Neural cell (in vitro differentiated cells): Measurements from ENCODE around the gene SPATA3. TPM values are rescaled to one million over a fixed set of nuclear protein-coding genes. Genes with fewer than 3 reads are reported as not detected.

Source experiments
- H2AFZ ChIP-seq: fragments of 200-600, 300-800 bp; sonication (generic), shearing (Covaris generic); 2 replicates; pipeline ENCODE4 v1.6.0; 2014; ENCODE audit warnings: low read depth, mild to moderate bottlenecking, antibody characterized with exemption, low read length, moderate library complexity
- H3F3A ChIP-seq: fragments of 200-600 bp; shearing (Covaris generic); 2 replicates; pipeline ENCODE4 v1.6.1; 2016; ENCODE audit warnings: mild to moderate bottlenecking, moderate library complexity, mixed read lengths, antibody characterized with exemption, low read length; ENCODE audit not compliant: insufficient read depth, poor library complexity, severe bottlenecking
- H3K27ac ChIP-seq: fragments of 200-600, 300-800 bp; sonication (generic), shearing (Covaris generic); 2 replicates; pipeline ENCODE4 v1.5.1; 2014; ENCODE audit warnings: mild to moderate bottlenecking, low read length, moderate library complexity
- H3K27me3 ChIP-seq: fragments of 300-800, 200-600 bp; sonication (generic), shearing (Covaris generic); 2 replicates; pipeline ENCODE4 v1.6.0; 2014; ENCODE audit warnings: mild to moderate bottlenecking, low read depth, low read length, moderate library complexity; ENCODE audit not compliant: insufficient read depth
- H3K36me3 ChIP-seq: fragments of 300-800, 200-600 bp; sonication (generic), shearing (Covaris generic); 2 replicates; pipeline ENCODE4 v1.5.1; 2014; ENCODE audit warnings: mild to moderate bottlenecking, antibody characterized with exemption, low read length, moderate library complexity; ENCODE audit not compliant: insufficient read depth
- H3K4me2 ChIP-seq: fragments of 300-800, 200-600 bp; sonication (generic), shearing (Covaris generic); 2 replicates; pipeline ENCODE4 v1.6.0; 2014; ENCODE audit warnings: mild to moderate bottlenecking, low read length
- H3K4me3 ChIP-seq: fragments of 300-800, 200-600 bp; sonication (generic), shearing (Covaris generic); 2 replicates; pipeline ENCODE4 v1.5.1; 2014; ENCODE audit warnings: mild to moderate bottlenecking, low read length, moderate library complexity
- H3K79me2 ChIP-seq: fragments of 200-600 bp; shearing (Covaris generic); replicated peaks from 2 replicates; pipeline ENCODE4 v1.6.0; 2014; ENCODE audit warnings: mild to moderate bottlenecking, low read length, moderate library complexity; ENCODE audit not compliant: insufficient read depth
- H3K9ac ChIP-seq: fragments of 300-800, 200-600 bp; sonication (generic), shearing (Covaris generic); 2 replicates; pipeline ENCODE4 v1.6.1; 2016; ENCODE audit warnings: mild to moderate bottlenecking, low read length, mixed read lengths
- H3K9me2 ChIP-seq: fragments of 200-600 bp; shearing (Covaris generic); 2 replicates; pipeline ENCODE4 v1.6.1; 2016; ENCODE audit warnings: mild to moderate bottlenecking, low read length, mixed read lengths; ENCODE audit not compliant: insufficient read depth
- H3K9me3 ChIP-seq: fragments of 200-600, 300-800 bp; sonication (generic), shearing (Covaris generic); 2 replicates; pipeline ENCODE4 v1.6.1; 2016; ENCODE audit warnings: mild to moderate bottlenecking, mixed run types, low read length, moderate library complexity, mixed read lengths
- H4K20me1 ChIP-seq: fragments of 200-600 bp; shearing (Covaris generic); 2 replicates; pipeline ENCODE4 v1.6.1; 2016; ENCODE audit warnings: mild to moderate bottlenecking, mixed run types; ENCODE audit not compliant: insufficient read depth
- EP300 ChIP-seq: fragments of 450-650 bp; conservative IDR thresholded peaks from 2 replicates; pipeline ENCODE4 v1.6.1; 2014; ENCODE audit warnings: antibody characterized with exemption, mild to moderate bottlenecking, moderate library complexity; ENCODE audit not compliant: poor library complexity, severe bottlenecking
- EZH2 ChIP-seq: fragments of 200-600, 300-800 bp; shearing (Covaris generic), sonication (generic); IDR thresholded peaks from 2 replicates; pipeline ENCODE4 v1.6.1; 2014; ENCODE audit warnings: antibody characterized with exemption, low read length, borderline replicate concordance, mild to moderate bottlenecking; ENCODE audit not compliant: insufficient read depth, poor library complexity, severe bottlenecking
- MXI1 ChIP-seq: fragments of 450-650 bp; conservative IDR thresholded peaks from 2 replicates; pipeline ENCODE4 v1.6.1; 2014; ENCODE audit warnings: antibody characterized with exemption, mild to moderate bottlenecking; ENCODE audit not compliant: poor library complexity, severe bottlenecking
- POLR2AphosphoS5 ChIP-seq: IDR thresholded peaks from 2 replicates; pipeline ENCODE4 v1.6.1; 2012
- RAD21 ChIP-seq: fragments of 450-650 bp; conservative IDR thresholded peaks from 2 replicates; pipeline ENCODE4 v1.6.1; 2014; ENCODE audit warnings: antibody characterized with exemption, mild to moderate bottlenecking, moderate library complexity
- SMC3 ChIP-seq: fragments of 450-650 bp; conservative IDR thresholded peaks from 2 replicates; pipeline ENCODE4 v1.6.1; 2014; ENCODE audit warnings: antibody characterized with exemption, mild to moderate bottlenecking, moderate library complexity; ENCODE audit not compliant: poor library complexity
- TAF1 ChIP-seq: IDR thresholded peaks from 2 replicates; pipeline ENCODE4 v1.6.1; 2012; ENCODE audit warnings: low read depth
- polyA plus RNA-seq: library from polyadenylated mRNA; depleted of rRNA; stranded (reverse); fragments of >200 nt; gene quantifications from 2 replicates; pipeline ENCODE4 v1.2.3, GENCODE V29; 2014
- TF ChIP-seq, protein P1 (sequence below): IDR thresholded peaks from 2 replicates; pipeline ENCODE4 v1.6.1; 2012; ENCODE audit warnings: borderline replicate concordance
- TF ChIP-seq, protein P2 (sequence below): fragments of 450-650 bp; IDR thresholded peaks from 2 replicates; pipeline ENCODE4 v1.5.1; 2014; ENCODE audit warnings: antibody characterized with exemption, mild to moderate bottlenecking, moderate library complexity; ENCODE audit not compliant: poor library complexity, severe bottlenecking

Gene SPATA3
- polyA plus RNA-seq, 1 donor from 2014 or later, result not detected

DNA sequence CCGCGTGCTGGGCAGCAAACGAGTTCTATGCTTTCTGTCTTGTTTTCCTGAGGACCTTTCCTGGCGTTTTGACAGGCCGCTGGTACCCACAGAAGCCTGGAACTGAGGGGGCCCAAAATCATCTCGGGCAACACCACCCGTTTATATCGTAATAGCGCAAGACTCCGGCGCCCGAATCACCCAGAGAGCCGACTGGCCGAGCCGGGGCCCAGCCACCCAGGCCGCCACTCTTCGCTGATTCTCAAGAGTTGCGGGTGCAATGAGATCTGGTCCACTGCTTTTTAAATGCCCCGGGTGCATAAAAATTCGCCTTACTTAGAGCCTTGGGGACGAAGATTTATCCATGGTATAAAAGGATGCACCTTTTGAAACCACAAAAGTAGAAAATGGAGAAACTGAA, 6.2 kb upstream of the SPATA3 start:
- Histone ChIP-seq H3F3A (no peaks in the 10 kb centered on the region), H3K4me3 (no peak overlapping the region), H2AFZ (no peak overlapping the region), H3K27ac (no peak overlapping the region), H3K9me2 (no peaks in the 10 kb centered on the region), H3K9ac (no peak overlapping the region), H3K36me3 (no peaks in the 10 kb centered on the region), H3K27me3 (no peaks in the 10 kb centered on the region), H3K9me3 (no peaks in the 10 kb centered on the region), H3K4me2 (no peak overlapping the region), H3K79me2 (no peaks in the 10 kb centered on the region), H4K20me1 (no peaks in the 10 kb centered on the region)
- TF ChIP-seq, protein P1, sequence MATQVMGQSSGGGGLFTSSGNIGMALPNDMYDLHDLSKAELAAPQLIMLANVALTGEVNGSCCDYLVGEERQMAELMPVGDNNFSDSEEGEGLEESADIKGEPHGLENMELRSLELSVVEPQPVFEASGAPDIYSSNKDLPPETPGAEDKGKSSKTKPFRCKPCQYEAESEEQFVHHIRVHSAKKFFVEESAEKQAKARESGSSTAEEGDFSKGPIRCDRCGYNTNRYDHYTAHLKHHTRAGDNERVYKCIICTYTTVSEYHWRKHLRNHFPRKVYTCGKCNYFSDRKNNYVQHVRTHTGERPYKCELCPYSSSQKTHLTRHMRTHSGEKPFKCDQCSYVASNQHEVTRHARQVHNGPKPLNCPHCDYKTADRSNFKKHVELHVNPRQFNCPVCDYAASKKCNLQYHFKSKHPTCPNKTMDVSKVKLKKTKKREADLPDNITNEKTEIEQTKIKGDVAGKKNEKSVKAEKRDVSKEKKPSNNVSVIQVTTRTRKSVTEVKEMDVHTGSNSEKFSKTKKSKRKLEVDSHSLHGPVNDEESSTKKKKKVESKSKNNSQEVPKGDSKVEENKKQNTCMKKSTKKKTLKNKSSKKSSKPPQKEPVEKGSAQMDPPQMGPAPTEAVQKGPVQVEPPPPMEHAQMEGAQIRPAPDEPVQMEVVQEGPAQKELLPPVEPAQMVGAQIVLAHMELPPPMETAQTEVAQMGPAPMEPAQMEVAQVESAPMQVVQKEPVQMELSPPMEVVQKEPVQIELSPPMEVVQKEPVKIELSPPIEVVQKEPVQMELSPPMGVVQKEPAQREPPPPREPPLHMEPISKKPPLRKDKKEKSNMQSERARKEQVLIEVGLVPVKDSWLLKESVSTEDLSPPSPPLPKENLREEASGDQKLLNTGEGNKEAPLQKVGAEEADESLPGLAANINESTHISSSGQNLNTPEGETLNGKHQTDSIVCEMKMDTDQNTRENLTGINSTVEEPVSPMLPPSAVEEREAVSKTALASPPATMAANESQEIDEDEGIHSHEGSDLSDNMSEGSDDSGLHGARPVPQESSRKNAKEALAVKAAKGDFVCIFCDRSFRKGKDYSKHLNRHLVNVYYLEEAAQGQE, result no peak
- TF ChIP-seq EP300, result no peak

DNA sequence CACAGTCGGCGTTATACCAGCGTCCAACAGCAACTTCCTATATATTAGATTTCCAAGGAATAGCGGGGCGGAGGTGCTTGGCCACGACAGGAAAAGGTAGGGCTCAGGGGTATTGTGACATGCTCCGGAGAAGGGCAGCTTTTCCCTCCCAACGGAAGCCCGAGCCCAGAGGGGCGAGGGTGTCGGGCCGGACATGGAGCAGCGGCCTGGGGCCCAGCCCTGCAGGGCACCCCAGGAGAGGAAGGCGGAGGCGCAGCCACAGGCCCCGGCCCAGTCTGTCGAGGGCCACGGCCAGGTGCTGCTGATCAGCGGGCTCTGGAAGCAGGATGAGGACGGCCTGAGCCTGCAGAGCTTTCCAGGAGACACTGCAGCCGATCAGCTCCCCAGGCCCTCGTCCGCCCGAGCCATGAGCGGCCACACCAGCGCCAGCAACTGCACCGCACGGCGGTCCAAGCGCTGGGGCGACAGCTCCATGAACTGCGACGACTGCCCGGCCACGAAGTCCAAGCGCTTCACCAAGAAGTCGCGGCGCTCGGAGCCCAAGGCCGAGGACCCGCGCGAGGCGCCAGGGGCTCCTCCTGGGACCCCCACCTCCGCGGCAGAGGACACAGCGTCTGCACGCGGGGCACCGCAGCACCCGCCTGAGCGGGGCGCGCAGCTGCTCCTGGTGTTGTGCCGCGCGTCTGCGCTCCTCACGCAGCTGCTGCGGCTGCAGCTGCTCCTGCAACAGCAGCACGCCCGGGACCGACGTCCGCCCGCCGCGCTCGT, 5.6 kb upstream of the SPATA3 start:
- no peaks in the 10 kb centered on the region for H3K27me3 ChIP-seq
- H3K36me3 ChIP-seq, result no peaks in the 10 kb centered on the region
- no peaks in the 10 kb centered on the region for H3F3A ChIP-seq
- H3K9ac ChIP-seq, result no peak overlapping the region
- H4K20me1 ChIP-seq, result no peaks in the 10 kb centered on the region
- no peaks in the 10 kb centered on the region for H3K9me2 ChIP-seq
- no peak overlapping the region for H3K4me2 ChIP-seq
- H3K27ac ChIP-seq, result no peak overlapping the region
- TF ChIP-seq EZH2 (no peak), EP300 (no peak), TAF1 (no peak), MXI1 (no peak), RAD21 (no peak), SMC3 (no peak), POLR2AphosphoS5 (no peak)
- TF ChIP-seq, protein P1, result no peak
- TF ChIP-seq, protein P2, sequence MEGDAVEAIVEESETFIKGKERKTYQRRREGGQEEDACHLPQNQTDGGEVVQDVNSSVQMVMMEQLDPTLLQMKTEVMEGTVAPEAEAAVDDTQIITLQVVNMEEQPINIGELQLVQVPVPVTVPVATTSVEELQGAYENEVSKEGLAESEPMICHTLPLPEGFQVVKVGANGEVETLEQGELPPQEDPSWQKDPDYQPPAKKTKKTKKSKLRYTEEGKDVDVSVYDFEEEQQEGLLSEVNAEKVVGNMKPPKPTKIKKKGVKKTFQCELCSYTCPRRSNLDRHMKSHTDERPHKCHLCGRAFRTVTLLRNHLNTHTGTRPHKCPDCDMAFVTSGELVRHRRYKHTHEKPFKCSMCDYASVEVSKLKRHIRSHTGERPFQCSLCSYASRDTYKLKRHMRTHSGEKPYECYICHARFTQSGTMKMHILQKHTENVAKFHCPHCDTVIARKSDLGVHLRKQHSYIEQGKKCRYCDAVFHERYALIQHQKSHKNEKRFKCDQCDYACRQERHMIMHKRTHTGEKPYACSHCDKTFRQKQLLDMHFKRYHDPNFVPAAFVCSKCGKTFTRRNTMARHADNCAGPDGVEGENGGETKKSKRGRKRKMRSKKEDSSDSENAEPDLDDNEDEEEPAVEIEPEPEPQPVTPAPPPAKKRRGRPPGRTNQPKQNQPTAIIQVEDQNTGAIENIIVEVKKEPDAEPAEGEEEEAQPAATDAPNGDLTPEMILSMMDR, result no peak
- no peaks in the 10 kb centered on the region for H3K9me3 ChIP-seq
- no peak overlapping the region for H3K4me3 ChIP-seq
- no peak overlapping the region for H2AFZ ChIP-seq
- H3K79me2 ChIP-seq, result no peaks in the 10 kb centered on the region
